CD8-positive, alpha-beta memory T cell (primary cell): ENCODE data around the gene METTL22. TPM values are rescaled to one million over a fixed set of nuclear protein-coding genes. Genes with fewer than 3 reads are reported as not detected.

ENCODE experiments used
- CTCF ChIA-PET: fragments of 350-600 bp; sonication (Branson Sonifier 250); formaldehyde crosslinking; loops from one replicate; lab custom pipeline; 2021; ENCODE audit warnings: antibody characterized with exemption; lab: Charles Lee
- POLR2A ChIA-PET: fragments of 350-600 bp; sonication (Branson Sonifier 250); formaldehyde crosslinking; loops from one replicate; lab custom pipeline; 2021; ENCODE audit warnings: antibody characterized with exemption; lab: Charles Lee
- DNase-seq, 5 donors: peaks; one replicate each; pipeline versions ENCODE4 v3.0.0 to v3.0.0-alpha.2; 2020 to 2022; ENCODE audit warnings: mixed read lengths in 1 of 5
- H3K27ac ChIP-seq: one replicate; pipeline ENCODE4 v1.7.0; 2013; ENCODE audit warnings: low read depth, mild to moderate bottlenecking, low read length, moderate library complexity
- H3K27me3 ChIP-seq: 2 replicates; pipeline ENCODE4 v1.7.0; 2013; ENCODE audit warnings: low read length, mild to moderate bottlenecking; ENCODE audit not compliant: insufficient read depth, poor library complexity, severe bottlenecking
- H3K36me3 ChIP-seq: 2 replicates; pipeline ENCODE4 v1.7.0; 2013; ENCODE audit warnings: mild to moderate bottlenecking, low read length, moderate library complexity; ENCODE audit not compliant: insufficient read depth
- H3K4me1 ChIP-seq: 2 replicates; pipeline ENCODE4 v1.7.0; 2013; ENCODE audit warnings: mild to moderate bottlenecking, low read length, moderate library complexity; ENCODE audit not compliant: insufficient read depth
- H3K4me3 ChIP-seq: 2 replicates; pipeline ENCODE4 v1.7.0; 2013; ENCODE audit warnings: mild to moderate bottlenecking, low read length
- H3K9me3 ChIP-seq: 2 replicates; pipeline ENCODE4 v1.7.0; 2013; ENCODE audit warnings: mild to moderate bottlenecking, low read length
- H3K27ac Mint-ChIP-seq, 8 donors: one replicate each; pipeline ENCODE4 v1.8.0; 2020 to 2021; ENCODE audit warnings: mixed read lengths in 8 of 8, mild to moderate bottlenecking in 6 of 8, inconsistent platforms in 3 of 8, moderate library complexity in 3 of 8
- H3K27me3 Mint-ChIP-seq, 2 donors: one replicate each; pipeline ENCODE4 v1.8.0; 2020 to 2021; ENCODE audit warnings: mixed read lengths in 2 of 2, mild to moderate bottlenecking in 1 of 2, moderate library complexity in 1 of 2
- H3K36me3 Mint-ChIP-seq, 3 donors: one replicate each; pipeline ENCODE4 v1.8.0; 2020 to 2021; ENCODE audit warnings: mixed read lengths in 3 of 3, inconsistent platforms in 1 of 3, mild to moderate bottlenecking in 1 of 3
- H3K4me1 Mint-ChIP-seq, 3 donors: one replicate each; pipeline ENCODE4 v1.8.0; 2020 to 2021; ENCODE audit warnings: mixed read lengths in 3 of 3, inconsistent platforms in 1 of 3, mild to moderate bottlenecking in 1 of 3
- H3K4me3 Mint-ChIP-seq, 7 donors: one replicate each; pipeline ENCODE4 v1.8.0; 2020 to 2021; ENCODE audit warnings: mixed read lengths in 7 of 7, mild to moderate bottlenecking in 6 of 7, moderate library complexity in 4 of 7, inconsistent platforms in 2 of 7
- H3K9me3 Mint-ChIP-seq, 5 donors: one replicate each; pipeline ENCODE4 v1.8.0; 2020 to 2022; ENCODE audit warnings: mixed read lengths in 5 of 5, mild to moderate bottlenecking in 3 of 5, moderate library complexity in 2 of 5, inconsistent platforms in 1 of 5
- polyA plus RNA-seq: library from polyadenylated mRNA; unstranded; fragments of 300-500 nt; fragmentation: Illumina TruSeq; gene quantifications from one replicate; pipeline ENCODE4 v1.2.3, GENCODE V29; 2021
- total RNA-seq, 2 experiments: library from RNA; stranded (reverse); gene quantifications; one replicate each; pipeline ENCODE4 v1.2.3, GENCODE V29; 2021

The METTL22 gene
- total and polyA plus RNA-seq, 3 experiments from 2014 or later, result 10.8 to 24.1 (median 21.3) TPM

GRCh38 chr16:8621222-8621571, 301 bp upstream of the METTL22 start:
- H3K4me1 Mint-ChIP-seq, result peaks cover 17 to 36% (median 29%) of the 10 kb centered on the region in 3 donors
- H3K27me3 ChIP-seq, result no peaks in the 10 kb centered on the region
- H3K9me3 ChIP-seq, result no peaks in the 10 kb centered on the region
- H3K4me3 ChIP-seq, result peak overlapping the region; percentile 96
- H3K36me3 ChIP-seq, result no peaks in the 10 kb centered on the region
- POLR2A ChIA-PET, result no interaction called here
- H3K9me3 Mint-ChIP-seq, result no peaks in the 10 kb centered on the region
- CTCF ChIA-PET, result no interaction called here
- peaks cover 15% of the 10 kb centered on the region for H3K4me1 ChIP-seq
- peak overlapping the region; percentile 90 to 97 (median 93) for H3K4me3 Mint-ChIP-seq
- no peak for DNase-seq
- H3K36me3 Mint-ChIP-seq, result peaks cover 0 to 23% (median 0%) of the 10 kb centered on the region in 3 donors
- peak overlapping the region; percentile 10 to 93 (median 88) for H3K27ac Mint-ChIP-seq
- H3K27me3 Mint-ChIP-seq, result peaks cover 5 to 7% of the 10 kb centered on the region in 2 donors
- no peak overlapping the region for H3K27ac ChIP-seq

DNA sequence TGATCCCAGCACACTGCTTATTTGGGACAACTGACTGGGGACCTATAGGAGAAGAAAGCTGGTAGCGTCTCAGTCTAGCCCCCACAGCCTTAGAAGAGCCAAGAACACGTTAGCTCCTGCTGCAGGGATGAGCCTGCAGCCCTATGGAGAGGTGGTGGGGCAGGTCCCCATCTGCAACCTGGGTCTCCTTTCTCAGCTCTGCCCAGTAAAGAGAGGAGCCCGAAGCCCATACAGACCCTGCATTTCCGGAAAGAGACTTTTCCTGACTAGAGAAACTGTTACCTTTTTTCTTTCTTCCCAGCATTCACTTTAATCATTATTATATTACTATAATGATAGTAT, 788 bp downstream of the METTL22 start:
- Mint-ChIP-seq H3K4me1 (peaks cover 20 to 40% (median 33%) of the 10 kb centered on the region in 3 donors), H3K27ac (peak overlapping the region; percentile 73 to 93 (median 88)), H3K9me3 (no peaks in the 10 kb centered on the region), H3K4me3 (peak overlapping the region; percentile 90 to 97 (median 93)), H3K36me3 (peaks cover 4 to 30% (median 5%) of the 10 kb centered on the region in 3 donors), H3K27me3 (peaks cover 3 to 5% of the 10 kb centered on the region in 2 donors)
- Histone ChIP-seq H3K4me3 (peak overlapping the region; percentile 96), H3K27ac (peak overlapping the region; percentile 87), H3K4me1 (peaks cover 15% of the 10 kb centered on the region), H3K9me3 (no peaks in the 10 kb centered on the region), H3K36me3 (peaks cover 4% of the 10 kb centered on the region), H3K27me3 (no peaks in the 10 kb centered on the region)
- no peak for DNase-seq
- ChIA-PET CTCF (interaction anchor here (1.2 kb wide), 1 partner anchor 257 kb away, joined by 3 read pairs; no protein-coding TSS in a partner anchor), POLR2A (no interaction called here)

GRCh38 chr16:8623634-8624033, 2.1 kb downstream of the METTL22 start:
- no peak for DNase-seq
- Mint-ChIP-seq H3K36me3 (peaks cover 9 to 43% (median 11%) of the 10 kb centered on the region in 3 donors), H3K27me3 (peaks cover 0 to 3% of the 10 kb centered on the region in 2 donors), H3K27ac (no peak overlapping the region), H3K9me3 (no peaks in the 10 kb centered on the region), H3K4me3 (peak overlapping the region in 3 of 7 donors; percentile 41 to 94 (median 75)), H3K4me1 (peaks cover 20 to 42% (median 41%) of the 10 kb centered on the region in 3 donors)
- ChIA-PET POLR2A (no interaction called here), CTCF (no interaction called here)
- Histone ChIP-seq H3K27me3 (no peaks in the 10 kb centered on the region), H3K9me3 (no peaks in the 10 kb centered on the region), H3K36me3 (peaks cover 17% of the 10 kb centered on the region), H3K4me3 (no peak overlapping the region), H3K4me1 (peaks cover 15% of the 10 kb centered on the region), H3K27ac (no peak overlapping the region)

- H3K4me1 ChIP-seq, result peaks cover 15% of the 10 kb centered on the region
- no peak for DNase-seq
- Mint-ChIP-seq H3K27me3 (no peaks in the 10 kb centered on the region), H3K36me3 (peaks cover 9 to 63% (median 16%) of the 10 kb centered on the region in 3 donors), H3K4me1 (peaks cover 20 to 42% (median 41%) of the 10 kb centered on the region in 3 donors), H3K9me3 (no peaks in the 10 kb centered on the region), H3K4me3 (no peak overlapping the region), H3K27ac (peak overlapping the region in 1 of 8 donors; percentile 54)
- H3K9me3 ChIP-seq, result no peaks in the 10 kb centered on the region
- no peaks in the 10 kb centered on the region for H3K27me3 ChIP-seq
- peaks cover 37% of the 10 kb centered on the region for H3K36me3 ChIP-seq
- no peak overlapping the region for H3K27ac ChIP-seq
- H3K4me3 ChIP-seq, result no peak overlapping the region
- CTCF ChIA-PET, result no interaction called here
- POLR2A ChIA-PET, result no interaction called here
These were observed 4.1 kb downstream of the METTL22 start for GRCh38 chr16:8625491-8626087.

- peaks cover 9 to 75% (median 16%) of the 10 kb centered on the region in 3 donors for H3K36me3 Mint-ChIP-seq
- Histone ChIP-seq H3K27ac (no peak overlapping the region), H3K36me3 (peaks cover 47% of the 10 kb centered on the region), H3K4me3 (no peak overlapping the region), H3K4me1 (peaks cover 14% of the 10 kb centered on the region), H3K9me3 (no peaks in the 10 kb centered on the region), H3K27me3 (no peaks in the 10 kb centered on the region)
- no peaks in the 10 kb centered on the region for H3K27me3 Mint-ChIP-seq
- H3K9me3 Mint-ChIP-seq, result no peaks in the 10 kb centered on the region
- peak overlapping the region in 1 of 7 donors; percentile 42 for H3K4me3 Mint-ChIP-seq
- DNase-seq, result no peak
- peak overlapping the region in 1 of 8 donors; percentile 23 for H3K27ac Mint-ChIP-seq
- POLR2A ChIA-PET, result interaction anchor here (0.6 kb wide), 1 partner anchor 53 kb away, joined by 5 read pairs; no protein-coding TSS in a partner anchor
- CTCF ChIA-PET, result interaction anchor here (1.1 kb wide), 1 partner anchor 508 kb away, joined by 3 read pairs; no protein-coding TSS in a partner anchor
- peaks cover 18 to 40% (median 37%) of the 10 kb centered on the region in 3 donors for H3K4me1 Mint-ChIP-seq
These were observed 5.4 kb downstream of the METTL22 start for GRCh38 chr16:8626946-8627345.

DNA sequence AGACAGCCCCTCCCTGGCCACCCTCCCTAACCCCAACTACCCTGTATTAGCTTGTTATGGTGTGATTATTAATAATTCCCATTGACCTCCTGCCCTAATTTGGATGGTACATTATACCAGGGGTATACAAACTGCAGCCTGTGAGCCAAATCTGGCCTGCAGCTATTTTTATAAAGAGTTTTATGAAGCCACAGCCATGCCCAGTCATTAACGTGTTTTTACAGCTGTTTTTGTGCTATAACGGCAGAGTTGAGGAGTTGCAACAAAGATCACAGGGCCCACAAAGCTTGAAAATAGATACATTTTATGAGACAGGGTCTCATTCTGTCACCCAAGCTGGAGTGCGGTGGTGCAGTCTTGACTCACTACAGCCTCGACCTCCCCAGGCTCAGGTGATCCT, 6.0 kb downstream of the METTL22 start:
- H3K4me3 Mint-ChIP-seq, result no peak overlapping the region
- ChIA-PET POLR2A (no interaction called here), CTCF (interaction anchor here (1.1 to 1.5 kb wide), 2 partner anchors 253 to 507 kb away, joined by 3 read pairs; no protein-coding TSS in a partner anchor)
- Histone ChIP-seq H3K36me3 (peaks cover 48% of the 10 kb centered on the region), H3K27ac (no peak overlapping the region), H3K9me3 (no peaks in the 10 kb centered on the region), H3K27me3 (no peaks in the 10 kb centered on the region), H3K4me3 (no peak overlapping the region), H3K4me1 (peaks cover 9% of the 10 kb centered on the region)
- no peaks in the 10 kb centered on the region for H3K9me3 Mint-ChIP-seq
- H3K4me1 Mint-ChIP-seq, result peaks cover 13 to 35% (median 32%) of the 10 kb centered on the region in 3 donors
- no peak for DNase-seq
- H3K27me3 Mint-ChIP-seq, result no peaks in the 10 kb centered on the region
- no peak overlapping the region for H3K27ac Mint-ChIP-seq
- peaks cover 9 to 75% (median 18%) of the 10 kb centered on the region in 3 donors for H3K36me3 Mint-ChIP-seq

GRCh38 chr16:8628981-8629725, 7.7 kb downstream of the METTL22 start:
- H3K27me3 ChIP-seq, result no peaks in the 10 kb centered on the region
- H3K4me1 ChIP-seq, result no peaks in the 10 kb centered on the region
- no peak overlapping the region for H3K4me3 ChIP-seq
- POLR2A ChIA-PET, result no interaction called here
- H3K27me3 Mint-ChIP-seq, result no peaks in the 10 kb centered on the region
- H3K9me3 ChIP-seq, result no peaks in the 10 kb centered on the region
- peak overlapping the region in 3 of 8 donors; percentile 40 to 86 (median 47) for H3K27ac Mint-ChIP-seq
- peaks cover 62% of the 10 kb centered on the region for H3K36me3 ChIP-seq
- no peak for DNase-seq
- peaks cover 9 to 92% (median 18%) of the 10 kb centered on the region in 3 donors for H3K36me3 Mint-ChIP-seq
- H3K4me3 Mint-ChIP-seq, result no peak overlapping the region
- CTCF ChIA-PET, result no interaction called here
- H3K9me3 Mint-ChIP-seq, result no peaks in the 10 kb centered on the region
- peaks cover 11 to 29% (median 17%) of the 10 kb centered on the region in 3 donors for H3K4me1 Mint-ChIP-seq
- H3K27ac ChIP-seq, result no peak overlapping the region
